ENCODE measurements around the gene ASH1L.
"Not testable (repeated sequence)": the region's sequence is repeated elsewhere in the genome, so short reads cannot be mapped to it uniquely, and the experiment has no call there.

The ASH1L gene, protein sequence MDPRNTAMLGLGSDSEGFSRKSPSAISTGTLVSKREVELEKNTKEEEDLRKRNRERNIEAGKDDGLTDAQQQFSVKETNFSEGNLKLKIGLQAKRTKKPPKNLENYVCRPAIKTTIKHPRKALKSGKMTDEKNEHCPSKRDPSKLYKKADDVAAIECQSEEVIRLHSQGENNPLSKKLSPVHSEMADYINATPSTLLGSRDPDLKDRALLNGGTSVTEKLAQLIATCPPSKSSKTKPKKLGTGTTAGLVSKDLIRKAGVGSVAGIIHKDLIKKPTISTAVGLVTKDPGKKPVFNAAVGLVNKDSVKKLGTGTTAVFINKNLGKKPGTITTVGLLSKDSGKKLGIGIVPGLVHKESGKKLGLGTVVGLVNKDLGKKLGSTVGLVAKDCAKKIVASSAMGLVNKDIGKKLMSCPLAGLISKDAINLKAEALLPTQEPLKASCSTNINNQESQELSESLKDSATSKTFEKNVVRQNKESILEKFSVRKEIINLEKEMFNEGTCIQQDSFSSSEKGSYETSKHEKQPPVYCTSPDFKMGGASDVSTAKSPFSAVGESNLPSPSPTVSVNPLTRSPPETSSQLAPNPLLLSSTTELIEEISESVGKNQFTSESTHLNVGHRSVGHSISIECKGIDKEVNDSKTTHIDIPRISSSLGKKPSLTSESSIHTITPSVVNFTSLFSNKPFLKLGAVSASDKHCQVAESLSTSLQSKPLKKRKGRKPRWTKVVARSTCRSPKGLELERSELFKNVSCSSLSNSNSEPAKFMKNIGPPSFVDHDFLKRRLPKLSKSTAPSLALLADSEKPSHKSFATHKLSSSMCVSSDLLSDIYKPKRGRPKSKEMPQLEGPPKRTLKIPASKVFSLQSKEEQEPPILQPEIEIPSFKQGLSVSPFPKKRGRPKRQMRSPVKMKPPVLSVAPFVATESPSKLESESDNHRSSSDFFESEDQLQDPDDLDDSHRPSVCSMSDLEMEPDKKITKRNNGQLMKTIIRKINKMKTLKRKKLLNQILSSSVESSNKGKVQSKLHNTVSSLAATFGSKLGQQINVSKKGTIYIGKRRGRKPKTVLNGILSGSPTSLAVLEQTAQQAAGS (N-terminal part only)

GRCh38 chr1:155562581-155563376, at the start of gene ASH1L:
Gene ASH1L, minus strand, starts transcription at chr1:155562803. Its CDS starts 41,284 bp downstream, at chr1:155521519.
- in situ Hi-C loops (cut with MboI; ENCODE audit: low sequenced_read_pairs), result no loop called here

DNA sequence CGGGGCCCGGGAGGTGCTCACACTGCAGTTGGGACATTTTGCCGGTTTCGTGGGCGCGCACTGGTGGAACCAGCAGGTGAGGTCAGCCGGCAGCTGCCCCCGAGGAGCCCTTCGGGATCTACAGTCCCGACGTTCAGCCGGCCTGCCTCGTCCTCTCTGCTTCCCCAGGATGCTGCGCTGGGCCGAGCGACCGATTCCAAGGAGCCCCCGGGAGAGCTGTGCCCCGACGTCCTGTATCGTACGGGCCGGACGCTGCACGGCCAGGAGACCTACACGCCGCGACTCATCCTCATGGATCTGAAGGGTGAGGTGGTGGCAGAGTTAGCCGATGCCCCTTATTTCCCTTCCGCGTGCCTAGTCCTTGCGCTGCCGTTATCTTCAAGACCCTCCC, 47.6 kb upstream of the ASH1L start:
- in situ Hi-C loops (cut with MboI; ENCODE audit: low sequenced_read_pairs), result not testable (repeated sequence)

DNA sequence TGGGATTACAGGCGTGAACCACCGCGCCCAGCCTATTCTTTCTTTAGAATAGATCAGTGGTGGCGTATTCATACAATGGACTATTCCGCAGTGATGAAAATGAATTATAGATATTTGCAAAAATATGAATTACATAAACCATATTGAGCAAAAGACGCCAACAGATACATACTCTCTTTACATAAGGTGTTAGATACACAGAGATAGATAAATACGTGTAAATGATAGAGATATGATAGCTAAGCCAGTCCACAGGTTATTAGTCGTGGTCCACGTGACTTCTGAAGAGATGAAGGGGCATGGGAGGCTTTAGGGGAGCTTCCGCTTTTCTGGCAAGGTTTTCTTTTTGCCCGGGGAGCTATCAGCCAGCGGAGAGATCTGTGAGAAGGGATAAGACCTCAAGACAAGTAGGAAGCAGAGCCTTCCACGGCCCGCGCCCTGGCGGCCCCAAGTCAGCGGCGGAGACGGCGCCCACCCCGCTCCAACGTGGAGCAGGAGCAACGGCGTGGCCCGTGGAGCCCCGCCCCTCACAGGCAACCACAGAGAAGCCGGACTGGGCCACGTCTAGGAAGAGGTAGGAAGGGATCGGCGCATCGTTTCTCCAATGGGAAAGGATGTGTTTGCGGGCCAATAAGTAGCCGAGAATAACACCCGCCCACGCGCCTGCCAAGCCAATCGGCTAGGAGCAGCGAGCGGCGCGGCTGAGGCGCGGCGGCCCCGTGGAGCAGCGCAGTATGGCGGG, 47.1 kb upstream of the ASH1L start, which contains the start of gene MSTO1:
TSS of gene MSTO1 (plus strand) at position 704 of the 742 bp plus-strand sequence. CDS start at position 735, 31 bp downstream.
- in situ Hi-C loops (cut with MboI; ENCODE audit: low sequenced_read_pairs), result no loop called here

DNA sequence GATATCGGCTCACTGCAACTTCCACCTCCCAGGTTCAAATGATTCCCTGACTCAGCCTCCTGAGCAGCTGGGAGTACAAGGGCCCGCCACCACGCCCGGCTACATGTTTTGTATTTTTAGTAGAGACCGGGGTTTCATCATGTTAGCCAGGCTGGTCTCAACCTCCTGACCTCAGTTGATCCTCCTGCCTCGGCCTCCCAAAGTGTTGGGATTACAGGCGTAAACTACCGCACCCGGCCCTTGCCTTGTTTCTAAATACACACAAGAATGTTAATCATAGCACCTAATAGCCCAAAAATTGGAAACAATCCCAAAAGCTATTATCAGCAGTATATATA, 46.3 kb upstream of the ASH1L start:
- in situ Hi-C loops (cut with MboI; ENCODE audit: low sequenced_read_pairs), result no loop called here

GRCh38 chr1:155607708-155608107, 45.1 kb upstream of the ASH1L start:
- in situ Hi-C loops (cut with MboI; ENCODE audit: low sequenced_read_pairs), result no loop called here

GRCh38 chr1:155599828-155600572, 37.4 kb upstream of the ASH1L start:
- in situ Hi-C loops (cut with MboI; ENCODE audit: low sequenced_read_pairs), result loop anchor here (25.0 kb wide), 1 partner anchor 413 kb away; no protein-coding TSS in a partner anchor

- in situ Hi-C loops (cut with MboI; ENCODE audit: low sequenced_read_pairs), result loop anchor here (25.0 kb wide), 1 partner anchor 412 kb away; no protein-coding TSS in a partner anchor
Measured at GRCh38 chr1:155598842-155599331, 36.3 kb upstream of the ASH1L start.

DNA sequence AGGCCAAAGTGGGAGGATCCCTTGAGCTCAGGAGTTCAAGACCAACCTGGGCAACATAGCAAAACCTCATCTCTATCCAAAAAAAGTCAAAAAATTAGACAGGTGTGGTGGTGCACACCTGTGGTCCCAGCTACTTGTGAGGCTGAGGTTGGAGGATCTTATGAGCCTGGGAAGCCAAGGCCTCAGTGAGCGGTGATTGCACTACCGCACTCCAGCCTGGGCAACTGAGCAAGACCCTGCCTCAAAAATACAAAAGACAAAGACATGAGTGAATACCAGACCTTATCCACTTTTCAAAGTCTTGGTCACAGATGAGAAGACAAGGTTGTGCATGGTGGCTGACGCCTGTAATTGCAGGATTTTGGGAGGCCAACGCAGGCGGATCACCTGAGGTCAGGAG, 34.3 kb upstream of the ASH1L start:
- in situ Hi-C loops (cut with MboI; ENCODE audit: low sequenced_read_pairs), result loop anchor here (25.0 kb wide), 1 partner anchor 410 kb away; no protein-coding TSS in a partner anchor

GRCh38 chr1:155595877-155596474, 33.4 kb upstream of the ASH1L start:
- in situ Hi-C loops (cut with MboI; ENCODE audit: low sequenced_read_pairs), result loop anchor here (25.0 kb wide), 1 partner anchor 409 kb away; no protein-coding TSS in a partner anchor

DNA sequence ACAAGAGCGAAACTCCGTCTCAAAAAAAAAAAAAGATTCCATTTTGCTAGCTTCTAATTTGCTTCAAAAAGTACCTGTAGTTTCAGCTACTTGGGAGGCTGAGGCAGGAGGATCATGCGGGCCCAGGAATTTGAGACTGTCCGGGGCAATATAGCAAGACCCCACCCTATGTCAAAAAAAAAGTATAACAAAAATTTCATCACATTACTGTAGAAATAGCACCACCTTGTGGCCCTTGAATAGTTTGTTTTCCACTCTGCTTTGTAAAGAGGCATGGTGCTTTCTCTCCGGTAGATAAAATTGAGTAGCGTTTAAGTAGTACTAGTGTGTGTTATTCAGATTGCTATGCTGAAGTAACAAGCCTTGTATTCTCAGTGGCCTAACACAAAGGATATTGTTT, 29.2 kb upstream of the ASH1L start:
- in situ Hi-C loops (cut with MboI; ENCODE audit: low sequenced_read_pairs), result loop anchor here (25.0 kb wide), 1 partner anchor 404 kb away; no protein-coding TSS in a partner anchor

DNA sequence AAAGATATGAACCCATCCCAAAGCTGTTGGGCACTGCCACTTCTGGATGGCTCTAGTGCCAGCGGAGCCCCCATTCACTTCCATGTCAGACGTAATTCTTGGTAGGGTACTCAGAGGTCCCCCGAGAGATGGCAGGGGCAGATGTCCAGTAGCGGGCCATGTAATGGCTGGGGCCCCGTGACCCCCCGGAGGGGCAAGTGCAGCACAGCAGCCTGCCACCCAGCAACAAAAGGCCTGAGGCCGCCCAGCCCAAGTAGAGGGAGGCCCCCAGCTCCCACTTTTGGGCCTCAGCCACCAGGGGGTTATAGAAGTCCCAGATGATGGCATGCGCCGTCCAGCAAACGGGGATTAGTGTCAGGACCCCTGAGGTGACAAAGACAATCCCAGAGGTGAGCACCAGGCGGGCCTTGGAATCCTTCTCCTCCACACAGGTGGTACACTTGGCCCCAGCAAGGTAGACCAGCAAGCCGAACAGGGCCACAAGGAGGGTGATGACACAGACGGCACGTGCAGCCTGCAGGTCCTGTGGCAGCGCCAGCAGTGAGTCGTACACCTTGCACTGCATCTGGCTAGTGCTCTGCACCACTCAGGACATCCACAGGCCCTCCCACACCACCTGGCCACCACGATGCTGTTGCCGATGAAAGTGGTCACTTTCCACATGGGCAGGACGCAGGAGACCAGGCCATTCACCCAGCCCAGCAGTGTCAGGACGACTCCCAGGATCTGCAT, 28.1 kb upstream of the ASH1L start:
- in situ Hi-C loops (cut with MboI; ENCODE audit: low sequenced_read_pairs), result loop anchor here (25.0 kb wide), 1 partner anchor 403 kb away; no protein-coding TSS in a partner anchor

GRCh38 chr1:155589282-155589681, 26.7 kb upstream of the ASH1L start:
- in situ Hi-C loops (cut with MboI; ENCODE audit: low sequenced_read_pairs), result loop anchor here (25.0 kb wide), 1 partner anchor 402 kb away; no protein-coding TSS in a partner anchor

- in situ Hi-C loops (cut with MboI; ENCODE audit: low sequenced_read_pairs), result loop anchor here (25.0 kb wide), 1 partner anchor 397 kb away; no protein-coding TSS in a partner anchor
Measured at GRCh38 chr1:155583846-155584245, 21.2 kb upstream of the ASH1L start.

DNA sequence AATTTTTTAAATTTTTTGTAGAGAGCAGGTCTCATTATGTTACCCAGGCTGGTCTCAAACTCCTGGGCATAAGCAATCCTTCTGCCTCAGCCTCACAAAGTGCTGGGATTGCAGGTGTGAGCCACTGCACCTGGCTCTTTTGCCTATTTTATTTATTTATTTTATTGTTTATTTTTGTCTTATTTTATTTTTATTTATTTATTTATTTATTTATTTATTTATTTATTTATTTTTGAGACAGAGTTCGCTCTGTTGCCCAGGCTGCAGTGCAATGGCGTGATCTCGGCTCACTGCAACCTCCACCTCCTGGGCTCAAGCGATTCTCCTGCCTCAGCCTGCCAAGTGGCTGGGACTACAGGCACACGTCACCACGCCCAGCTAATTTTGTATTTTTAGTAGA, 13.0 kb upstream of the ASH1L start:
- in situ Hi-C loops (cut with MboI; ENCODE audit: low sequenced_read_pairs), result loop anchor here (25.0 kb wide), 1 partner anchor 388 kb away; no protein-coding TSS in a partner anchor

GRCh38 chr1:155574077-155574476, 11.5 kb upstream of the ASH1L start:
- in situ Hi-C loops (cut with MboI; ENCODE audit: low sequenced_read_pairs), result no loop called here

DNA sequence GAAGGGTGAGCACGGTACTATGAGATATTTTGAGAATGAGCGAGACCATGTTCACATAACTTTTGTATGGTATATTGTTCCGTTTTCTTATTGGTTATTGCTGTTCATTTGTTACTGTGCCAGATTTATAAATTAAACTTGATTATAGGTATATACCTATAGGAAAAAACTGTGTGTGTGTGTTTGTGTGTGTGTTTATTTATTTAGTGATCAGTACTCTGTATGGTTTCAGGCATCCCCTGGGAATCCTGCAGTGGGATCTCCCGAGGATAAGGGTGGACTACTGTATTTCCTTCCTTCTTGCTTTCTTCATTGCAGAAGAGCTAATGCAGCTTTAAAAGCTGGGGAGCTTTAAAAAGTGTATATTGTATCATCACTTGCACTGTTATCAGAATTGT, 8.0 kb upstream of the ASH1L start:
- in situ Hi-C loops (cut with MboI; ENCODE audit: low sequenced_read_pairs), result no loop called here

GRCh38 chr1:155569988-155570592, 7.5 kb upstream of the ASH1L start:
- in situ Hi-C loops (cut with MboI; ENCODE audit: low sequenced_read_pairs), result no loop called here

All from HL-60/S4 treated with phorbol 12-myristate 13-acetate at 8.2 ng/mL for 4 days and 3 days (cell line).